GM18519 (cell line): ENCODE results near the gene ZNF521.
"Not testable (repeated sequence)": the region's sequence is repeated elsewhere in the genome, so short reads cannot be mapped to it uniquely, and the experiment has no call there.

Experiments
- ATAC-seq: cut with Tn5 transposase; IDR thresholded peaks from one replicate; pipeline ENCODE4 v1.9.1; 2021; ENCODE audit warnings: mild to moderate bottlenecking, moderate library complexity; ENCODE audit not compliant: unreplicated experiment, low FRiP score

The ZNF521 gene

GRCh38 chr18:25050605-25051004, 301.4 kb downstream of the ZNF521 start:
- ATAC-seq = no peak

- ATAC-seq = no peak
These were observed 304.0 kb downstream of the ZNF521 start for GRCh38 chr18:25047983-25048382.

GRCh38 chr18:25047421-25047820, 304.5 kb downstream of the ZNF521 start:
- no peak for ATAC-seq

- no peak for ATAC-seq
These were observed 307.3 kb downstream of the ZNF521 start for GRCh38 chr18:25044694-25045093.

- ATAC-seq = no peak
These were observed 308.9 kb downstream of the ZNF521 start for GRCh38 chr18:25043104-25043503.

- ATAC-seq = no peak
These were observed 309.3 kb downstream of the ZNF521 start for GRCh38 chr18:25042641-25043051.

GRCh38 chr18:25039781-25040180, 312.2 kb downstream of the ZNF521 start:
- ATAC-seq = no peak

- no peak for ATAC-seq
These were observed 313.7 kb downstream of the ZNF521 start for GRCh38 chr18:25038261-25038660.

GRCh38 chr18:25033747-25034471, 318.1 kb downstream of the ZNF521 start:
- no peak for ATAC-seq

- ATAC-seq = not testable (repeated sequence)
These were observed 318.8 kb downstream of the ZNF521 start for GRCh38 chr18:25033175-25033574.

- no peak for ATAC-seq
These were observed 322.2 kb downstream of the ZNF521 start for GRCh38 chr18:25029802-25030201.

GRCh38 chr18:25019931-25020330, 332.0 kb downstream of the ZNF521 start:
- no peak for ATAC-seq

- ATAC-seq = no peak
These were observed 332.7 kb downstream of the ZNF521 start for GRCh38 chr18:25019086-25019860.

GRCh38 chr18:25016666-25017065, 335.3 kb downstream of the ZNF521 start:
- no peak for ATAC-seq

GRCh38 chr18:25016181-25016580, 335.8 kb downstream of the ZNF521 start:
- ATAC-seq = no peak
